Astrocyte (in vitro differentiated cells and primary cell): ENCODE data around the gene PPP2R2C.

Source experiments
- EZH2 ChIP-seq: IDR thresholded peaks from 2 replicates; pipeline ENCODE4 v1.6.1; 2012; ENCODE audit warnings: mild to moderate bottlenecking, low read length, inconsistent platforms; ENCODE audit not compliant: insufficient read depth
- TF ChIP-seq, protein P1 (sequence below): IDR thresholded peaks from 2 replicates; pipeline ENCODE4 v1.5.1; 2011; ENCODE audit warnings: low read depth, mild to moderate bottlenecking, inconsistent platforms, low read length, moderate library complexity; ENCODE audit not compliant: insufficient read depth

DNA sequence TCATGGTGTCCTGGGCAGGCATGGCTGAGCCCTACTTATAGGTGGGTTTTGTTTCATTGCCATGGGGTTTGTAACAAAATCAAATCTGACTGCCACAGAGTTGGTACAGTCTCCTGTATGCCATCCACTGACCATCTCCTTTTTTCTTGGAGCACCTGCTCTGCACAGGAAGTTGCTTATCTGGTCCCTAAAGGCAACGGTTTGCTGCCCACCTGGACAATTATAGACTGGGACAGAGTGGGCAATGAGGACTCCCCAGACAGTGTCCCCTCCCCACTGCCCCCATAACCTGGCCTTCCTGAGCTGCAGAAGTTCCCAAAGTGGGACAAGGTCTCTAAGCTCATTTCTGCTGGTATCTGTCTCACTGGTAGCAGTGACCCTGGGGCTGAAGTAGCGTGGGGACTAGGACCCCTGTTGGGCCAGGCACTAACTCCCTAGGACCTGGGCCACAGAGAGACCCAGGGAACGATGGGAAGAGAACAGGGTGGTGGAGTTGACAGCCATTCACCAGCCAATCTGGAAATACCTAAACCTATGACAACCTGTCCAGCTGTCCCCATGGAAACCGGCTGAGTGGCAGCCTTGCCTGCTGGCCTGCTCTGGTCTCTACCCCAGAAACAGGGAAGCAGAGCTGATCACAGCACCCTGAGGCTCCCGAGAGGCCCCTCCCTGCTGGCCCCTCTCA is 138.1 kb downstream of the PPP2R2C start:
- TF ChIP-seq, protein P1, sequence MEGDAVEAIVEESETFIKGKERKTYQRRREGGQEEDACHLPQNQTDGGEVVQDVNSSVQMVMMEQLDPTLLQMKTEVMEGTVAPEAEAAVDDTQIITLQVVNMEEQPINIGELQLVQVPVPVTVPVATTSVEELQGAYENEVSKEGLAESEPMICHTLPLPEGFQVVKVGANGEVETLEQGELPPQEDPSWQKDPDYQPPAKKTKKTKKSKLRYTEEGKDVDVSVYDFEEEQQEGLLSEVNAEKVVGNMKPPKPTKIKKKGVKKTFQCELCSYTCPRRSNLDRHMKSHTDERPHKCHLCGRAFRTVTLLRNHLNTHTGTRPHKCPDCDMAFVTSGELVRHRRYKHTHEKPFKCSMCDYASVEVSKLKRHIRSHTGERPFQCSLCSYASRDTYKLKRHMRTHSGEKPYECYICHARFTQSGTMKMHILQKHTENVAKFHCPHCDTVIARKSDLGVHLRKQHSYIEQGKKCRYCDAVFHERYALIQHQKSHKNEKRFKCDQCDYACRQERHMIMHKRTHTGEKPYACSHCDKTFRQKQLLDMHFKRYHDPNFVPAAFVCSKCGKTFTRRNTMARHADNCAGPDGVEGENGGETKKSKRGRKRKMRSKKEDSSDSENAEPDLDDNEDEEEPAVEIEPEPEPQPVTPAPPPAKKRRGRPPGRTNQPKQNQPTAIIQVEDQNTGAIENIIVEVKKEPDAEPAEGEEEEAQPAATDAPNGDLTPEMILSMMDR = no peak
- TF ChIP-seq EZH2 = no peak
